Ectodermal cell (in vitro differentiated cells): Measurements from ENCODE around the gene CSF1.

Experiments
- H3K27ac ChIP-seq: 2 replicates; pipeline ENCODE4 v1.7.0; 2013; ENCODE audit warnings: mild to moderate bottlenecking, low read depth, low read length; ENCODE audit not compliant: insufficient read depth, poor library complexity, severe bottlenecking
- H3K27me3 ChIP-seq: 2 replicates; pipeline ENCODE4 v1.7.0; 2013; ENCODE audit warnings: mild to moderate bottlenecking, low read length; ENCODE audit not compliant: insufficient read depth, control insufficient read depth, poor library complexity, severe bottlenecking
- H3K36me3 ChIP-seq: one replicate; pipeline ENCODE4 v1.7.0; 2013; ENCODE audit warnings: low read length; ENCODE audit not compliant: control insufficient read depth, insufficient read depth
- H3K4me1 ChIP-seq: one replicate; pipeline ENCODE4 v1.7.0; 2013; ENCODE audit warnings: low read length; ENCODE audit not compliant: control insufficient read depth, insufficient read depth
- H3K4me3 ChIP-seq: 2 replicates; pipeline ENCODE4 v1.7.0; 2013; ENCODE audit warnings: low read depth, low read length, control low read depth; ENCODE audit not compliant: insufficient read depth
- H3K9me3 ChIP-seq: 2 replicates; pipeline ENCODE4 v1.7.0; 2013; ENCODE audit warnings: mild to moderate bottlenecking, low read length, moderate library complexity; ENCODE audit not compliant: control insufficient read depth
- WGBS, 2 experiments: methylation state at CpG; one replicate each; pipeline ENCODE4 v1.1.7; 2013; ENCODE audit warnings: missing lambda C conversion rate in 2 of 2; 5-methylcytosine and 5-hydroxymethylcytosine counted together

CSF1 gene

DNA sequence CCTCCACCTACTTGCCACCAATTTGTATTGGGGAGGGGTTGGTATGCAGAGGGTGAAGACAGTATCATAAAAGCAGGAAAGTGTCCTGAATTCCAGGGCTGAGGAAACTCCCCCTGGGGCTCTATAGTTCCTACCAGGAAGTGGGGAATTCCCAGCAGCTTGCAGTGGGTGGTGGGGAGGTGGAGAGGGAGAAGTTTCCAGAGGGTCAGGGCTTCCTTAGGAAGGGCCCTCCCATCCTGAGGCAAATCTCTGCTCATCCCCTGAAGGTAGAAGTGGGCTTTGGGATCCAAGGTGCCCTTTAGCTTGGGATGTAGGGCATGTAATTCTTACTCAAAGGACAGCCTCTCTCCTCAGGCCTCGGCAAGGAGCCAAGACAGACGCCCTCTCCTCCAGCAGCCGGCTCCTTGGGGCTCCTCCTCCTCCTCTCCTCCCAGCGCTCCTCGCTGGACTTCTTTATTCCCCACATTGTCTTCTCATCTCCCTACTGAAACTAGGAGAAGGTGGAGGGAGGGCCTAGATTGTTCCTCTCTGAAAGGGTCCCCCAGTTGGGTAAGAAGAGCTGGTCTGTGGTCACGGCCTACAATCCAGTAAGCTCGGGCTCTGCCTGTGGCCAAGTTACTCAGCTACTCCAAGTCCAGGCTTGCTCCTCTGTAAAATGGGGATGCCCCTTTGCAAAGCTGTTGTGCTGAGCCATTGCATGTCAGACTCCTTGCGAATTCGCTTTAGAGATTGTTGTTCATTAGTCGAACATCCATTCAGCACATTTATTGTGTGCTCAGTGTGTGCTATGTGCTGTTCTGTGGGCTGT is 17.9 kb upstream of the CSF1 start:
- H3K27ac ChIP-seq, result no peak overlapping the region
- H3K36me3 ChIP-seq, result no peaks in the 10 kb centered on the region
- peaks cover 16% of the 10 kb centered on the region for H3K4me1 ChIP-seq
- H3K9me3 ChIP-seq, result no peaks in the 10 kb centered on the region
- 79 to 83% methylated on average over 10 of the region's 10 CpGs for WGBS, 2 experiments
- H3K27me3 ChIP-seq, result no peaks in the 10 kb centered on the region
- no peak overlapping the region for H3K4me3 ChIP-seq

- Histone ChIP-seq H3K27me3 (no peaks in the 10 kb centered on the region), H3K36me3 (no peaks in the 10 kb centered on the region), H3K4me3 (no peak overlapping the region), H3K9me3 (no peaks in the 10 kb centered on the region), H3K27ac (no peak overlapping the region), H3K4me1 (peaks cover 16% of the 10 kb centered on the region)
- 90 to 94% methylated on average over 7 of the region's 7 CpGs for WGBS, 2 experiments
Measured at GRCh38 chr1:109893532-109894171, 17.0 kb upstream of the CSF1 start.

GRCh38 chr1:109894823-109895719 is 15.6 kb upstream of the CSF1 start:
- H3K27me3 ChIP-seq, result no peaks in the 10 kb centered on the region
- WGBS, 2 experiments, result 91% methylated on average over 8 of the region's 8 CpGs
- H3K9me3 ChIP-seq, result no peaks in the 10 kb centered on the region
- H3K36me3 ChIP-seq, result no peaks in the 10 kb centered on the region
- no peak overlapping the region for H3K27ac ChIP-seq
- H3K4me3 ChIP-seq, result no peak overlapping the region
- peaks cover 16% of the 10 kb centered on the region for H3K4me1 ChIP-seq

- H3K4me3 ChIP-seq, result no peak overlapping the region
- peaks cover 13% of the 10 kb centered on the region for H3K4me1 ChIP-seq
- H3K9me3 ChIP-seq, result no peaks in the 10 kb centered on the region
- no peak overlapping the region for H3K27ac ChIP-seq
- no peaks in the 10 kb centered on the region for H3K27me3 ChIP-seq
- H3K36me3 ChIP-seq, result no peaks in the 10 kb centered on the region
- 82 to 87% methylated on average over 16 of the region's 16 CpGs for WGBS, 2 experiments
Measured at GRCh38 chr1:109895720-109896504, 14.7 kb upstream of the CSF1 start.

- WGBS, 2 experiments, result 81 to 82% methylated on average over 8 of the region's 8 CpGs
- Histone ChIP-seq H3K36me3 (no peaks in the 10 kb centered on the region), H3K9me3 (no peaks in the 10 kb centered on the region), H3K4me3 (no peak overlapping the region), H3K27ac (no peak overlapping the region), H3K27me3 (no peaks in the 10 kb centered on the region), H3K4me1 (peaks cover 12% of the 10 kb centered on the region)
Measured at GRCh38 chr1:109896681-109897080, 14.0 kb upstream of the CSF1 start.

GRCh38 chr1:109897259-109897955 is 13.2 kb upstream of the CSF1 start:
- H3K9me3 ChIP-seq, result no peaks in the 10 kb centered on the region
- H3K4me3 ChIP-seq, result no peak overlapping the region
- no peaks in the 10 kb centered on the region for H3K36me3 ChIP-seq
- no peak overlapping the region for H3K27ac ChIP-seq
- peaks cover 10% of the 10 kb centered on the region for H3K4me1 ChIP-seq
- H3K27me3 ChIP-seq, result no peaks in the 10 kb centered on the region
- WGBS, 2 experiments, result 79 to 80% methylated on average over 7 of the region's 7 CpGs

DNA sequence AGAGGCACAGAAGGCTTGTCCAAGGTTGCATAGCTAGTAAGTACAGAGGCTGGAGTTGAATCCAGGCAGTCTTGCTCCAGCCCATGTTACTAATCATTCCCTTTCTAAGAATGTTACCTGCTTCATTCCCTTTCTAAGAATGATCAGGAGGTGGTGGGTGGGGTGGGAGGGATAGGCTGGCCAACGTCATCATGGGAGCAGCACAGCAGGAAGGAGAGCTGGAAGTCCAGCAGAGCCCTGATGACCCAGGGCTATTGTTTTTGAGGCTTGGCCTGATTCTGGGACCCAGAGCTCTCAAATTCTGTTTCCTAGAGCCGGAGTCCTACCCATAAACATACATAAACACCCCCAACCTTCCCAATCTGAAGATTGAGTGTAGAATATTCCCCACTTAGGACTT is 11.8 kb upstream of the CSF1 start:
- Histone ChIP-seq H3K36me3 (no peaks in the 10 kb centered on the region), H3K4me1 (peaks cover 4% of the 10 kb centered on the region), H3K27ac (no peak overlapping the region), H3K4me3 (no peak overlapping the region), H3K27me3 (no peaks in the 10 kb centered on the region), H3K9me3 (no peaks in the 10 kb centered on the region)
- 82 to 92% methylated on average over 2 of the region's 2 CpGs for WGBS, 2 experiments

- H3K4me1 ChIP-seq, result peaks cover 4% of the 10 kb centered on the region
- WGBS, 2 experiments, result 93 to 96% methylated on average over 1 to 2 of the region's 2 CpGs
- H3K27me3 ChIP-seq, result no peaks in the 10 kb centered on the region
- H3K27ac ChIP-seq, result no peak overlapping the region
- no peaks in the 10 kb centered on the region for H3K36me3 ChIP-seq
- H3K4me3 ChIP-seq, result no peak overlapping the region
- no peaks in the 10 kb centered on the region for H3K9me3 ChIP-seq
Measured at GRCh38 chr1:109901141-109901523, 9.5 kb upstream of the CSF1 start.

GRCh38 chr1:109901524-109902145 is 9.0 kb upstream of the CSF1 start:
- H3K27ac ChIP-seq, result no peak overlapping the region
- peaks cover 4% of the 10 kb centered on the region for H3K4me1 ChIP-seq
- 93 to 95% methylated on average over 3 of the region's 4 CpGs for WGBS, 2 experiments
- H3K36me3 ChIP-seq, result no peaks in the 10 kb centered on the region
- H3K9me3 ChIP-seq, result no peaks in the 10 kb centered on the region
- H3K27me3 ChIP-seq, result no peaks in the 10 kb centered on the region
- no peak overlapping the region for H3K4me3 ChIP-seq
